GM18508 (cell line): ENCODE results near the gene TCAP.

Experiments used
- ATAC-seq: cut with Tn5 transposase; IDR thresholded peaks from one replicate; pipeline ENCODE4 v1.9.1; 2021; ENCODE audit warnings: moderate number of reproducible peaks; ENCODE audit not compliant: insufficient read depth, unreplicated experiment

TCAP gene

DNA sequence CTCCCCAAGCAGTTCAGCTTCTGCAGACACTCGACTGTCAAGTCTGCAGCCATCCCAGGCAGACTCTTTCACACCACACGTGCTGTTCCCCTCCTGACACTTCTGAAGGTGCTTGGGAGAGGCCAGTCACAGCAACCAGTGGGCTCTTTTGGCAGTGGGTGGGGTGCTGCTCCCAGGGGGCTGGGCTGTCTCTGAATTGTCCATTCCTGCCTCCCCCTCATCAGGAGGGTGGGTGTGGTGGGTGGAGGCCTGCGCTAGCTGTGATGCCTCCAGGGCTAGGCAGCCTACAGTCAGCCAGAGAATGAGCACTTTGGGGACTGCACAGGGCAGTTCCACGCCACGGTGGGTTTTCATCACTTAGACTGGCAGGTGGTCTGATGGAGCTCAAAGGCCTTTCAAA is 17.9 kb upstream of the TCAP start:
- ATAC-seq = no peak

DNA sequence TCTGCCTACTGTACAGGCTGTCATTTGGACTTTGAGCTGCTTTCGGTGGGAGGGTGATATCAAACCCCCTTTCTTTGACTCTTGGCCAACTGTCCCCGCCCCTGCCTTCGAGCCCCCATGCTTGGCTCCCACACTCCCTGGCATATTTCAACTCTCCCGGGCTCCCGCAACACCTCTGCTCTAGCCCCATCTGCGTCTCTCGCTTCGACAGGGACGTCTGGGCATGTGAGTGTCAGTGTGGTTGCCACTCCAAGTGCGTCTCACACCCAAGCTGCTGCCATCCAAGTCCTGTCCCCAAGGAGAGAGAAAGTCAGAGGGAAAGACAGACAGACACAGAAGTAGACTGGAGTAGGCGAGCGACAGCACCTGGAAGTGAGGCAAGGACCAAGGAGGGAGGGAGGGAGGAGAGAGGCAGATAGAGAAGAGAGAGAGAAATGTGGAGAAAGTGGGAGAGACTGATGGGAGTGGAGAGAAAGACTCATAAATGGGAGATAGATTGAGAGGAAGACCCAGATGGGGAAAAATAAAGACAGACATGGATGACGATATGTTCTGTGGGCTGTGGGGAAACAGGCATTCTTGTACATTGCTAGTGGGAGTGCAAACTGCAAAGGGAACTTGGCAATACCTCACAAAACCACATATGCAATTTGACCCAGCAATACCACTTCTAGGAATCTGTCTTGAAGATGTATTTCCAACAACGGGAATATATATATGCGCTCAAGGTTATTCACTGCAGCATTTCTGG is 16.4 kb upstream of the TCAP start:
- ATAC-seq = no peak

- ATAC-seq = no peak
Measured at GRCh38 chr17:39650121-39650579, 15.0 kb upstream of the TCAP start.

DNA sequence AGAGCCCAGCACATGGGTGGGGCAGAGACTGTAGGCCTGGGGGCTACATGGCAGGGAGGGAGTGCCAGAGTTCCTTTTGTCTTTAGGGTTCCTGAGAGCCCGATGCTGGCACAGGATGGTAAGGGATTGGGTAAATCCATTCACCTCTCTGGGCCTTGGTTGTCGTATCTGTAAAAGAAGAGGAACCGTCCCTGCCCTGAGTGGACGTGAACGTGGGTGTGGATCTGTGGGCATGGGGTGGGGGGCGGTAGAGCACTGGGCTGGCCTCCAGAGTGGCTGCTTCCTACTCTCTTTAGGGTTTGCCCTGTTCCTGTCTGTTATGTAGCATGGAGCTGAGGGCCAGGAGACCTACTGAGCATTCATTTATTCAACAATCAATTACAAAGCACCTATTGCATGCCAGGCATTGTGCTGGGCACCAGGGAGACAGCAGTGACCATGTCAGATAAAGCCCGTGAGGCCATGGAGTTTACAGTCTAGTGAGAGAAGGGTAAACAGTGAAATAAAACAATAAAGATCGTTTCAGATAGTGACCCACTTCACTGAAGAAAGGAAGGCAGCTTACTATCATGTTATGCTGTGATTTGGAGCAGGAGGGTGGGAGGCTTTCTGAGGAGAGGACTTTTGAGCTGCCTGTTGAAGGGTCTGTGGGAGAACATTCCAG is 13.1 kb upstream of the TCAP start:
- ATAC-seq = no peak

GRCh38 chr17:39652587-39653315 is 12.4 kb upstream of the TCAP start:
- no peak for ATAC-seq

- ATAC-seq = no peak
Measured at GRCh38 chr17:39653316-39653661, 11.9 kb upstream of the TCAP start.

- ATAC-seq = no peak
Measured at GRCh38 chr17:39653662-39654331, 11.4 kb upstream of the TCAP start.

GRCh38 chr17:39655105-39655504 is 10.0 kb upstream of the TCAP start:
- no peak for ATAC-seq

DNA sequence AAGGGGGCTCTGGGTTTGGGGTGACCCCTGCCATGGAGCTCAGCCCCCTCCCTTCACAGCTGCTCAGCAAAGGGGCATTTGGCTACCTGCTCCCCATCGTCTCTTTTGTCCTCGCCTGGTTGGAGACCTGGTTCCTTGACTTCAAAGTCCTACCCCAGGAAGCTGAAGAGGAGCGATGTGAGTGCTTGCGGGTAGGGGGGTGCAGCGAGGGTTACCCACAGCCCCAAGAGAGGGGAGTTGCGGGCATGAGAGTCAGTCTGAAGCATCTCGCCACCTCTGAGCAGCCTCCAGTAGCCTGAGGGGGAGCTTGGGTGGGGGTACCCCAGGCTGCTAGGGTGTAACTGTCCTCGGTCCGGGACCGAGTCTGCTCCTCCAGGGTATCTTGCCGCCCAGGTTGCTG is 6.8 kb upstream of the TCAP start:
- ATAC-seq = no peak

DNA sequence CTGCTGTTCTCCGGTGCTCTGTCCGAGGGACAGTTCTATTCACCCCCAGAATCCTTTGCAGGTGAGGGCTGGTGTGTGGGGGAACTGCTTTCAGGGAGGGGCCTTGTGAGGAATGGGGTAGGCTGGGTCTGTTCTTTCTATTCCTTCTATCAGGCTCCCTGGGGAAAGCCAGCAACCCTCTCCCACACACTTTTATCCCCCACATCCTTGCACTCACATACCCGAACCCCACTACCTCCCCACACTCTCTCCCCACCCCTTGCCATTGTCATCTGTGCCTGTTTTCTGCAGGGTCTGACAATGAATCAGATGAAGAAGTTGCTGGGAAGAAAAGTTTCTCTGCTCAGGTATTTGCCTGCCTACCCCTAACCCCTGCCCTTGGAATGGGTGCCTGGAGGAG is 6.4 kb upstream of the TCAP start:
- ATAC-seq = no peak

DNA sequence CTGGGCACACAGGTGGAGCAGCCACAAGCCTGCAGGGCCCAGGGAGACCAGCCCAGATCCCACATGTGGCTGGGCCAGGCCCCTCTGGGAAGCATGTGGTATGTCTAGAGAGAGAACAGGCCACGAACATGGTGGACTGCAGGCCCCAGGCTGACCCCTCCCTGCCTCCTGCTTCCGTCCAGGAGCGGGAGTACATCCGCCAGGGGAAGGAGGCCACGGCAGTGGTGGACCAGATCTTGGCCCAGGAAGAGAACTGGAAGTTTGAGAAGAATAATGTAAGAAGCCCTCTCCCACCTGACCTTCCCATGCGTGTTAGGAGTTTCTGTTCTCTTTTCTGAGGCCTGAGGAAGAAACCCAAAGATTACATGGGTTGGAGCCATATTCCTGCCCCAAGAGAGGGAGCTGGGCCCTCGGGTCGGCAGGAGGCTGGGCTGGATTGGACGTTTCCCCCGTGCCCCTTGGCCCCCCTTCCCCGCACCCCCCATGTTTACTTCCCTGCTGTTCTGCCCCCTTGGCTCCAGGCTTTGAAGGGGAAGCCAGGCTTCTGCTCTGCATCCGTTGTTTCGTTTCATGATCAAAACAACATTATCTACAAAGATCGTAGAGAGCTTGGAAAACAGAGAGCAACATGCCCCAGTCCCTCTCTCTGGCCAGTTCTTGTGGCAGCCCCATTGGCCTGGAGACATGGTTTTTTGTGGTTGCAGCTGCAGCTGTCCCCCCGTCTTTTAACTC is 5.7 kb upstream of the TCAP start:
- no peak for ATAC-seq

DNA sequence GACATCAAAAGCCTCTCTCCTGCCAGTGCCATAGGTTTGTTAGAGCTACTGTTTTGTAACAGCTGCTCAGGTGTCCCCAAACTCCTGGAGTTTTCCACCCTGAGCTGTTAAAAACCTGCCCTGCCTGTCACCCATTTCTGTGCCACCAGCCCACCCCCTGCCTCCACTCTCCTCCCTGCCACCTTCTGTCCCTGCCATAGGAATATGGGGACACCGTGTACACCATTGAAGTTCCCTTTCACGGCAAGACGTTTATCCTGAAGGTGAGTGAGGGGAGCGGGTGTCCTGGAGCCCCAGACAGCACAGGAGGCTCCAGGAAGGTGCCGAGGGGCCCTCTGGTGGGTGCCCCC is 5.2 kb upstream of the TCAP start:
- ATAC-seq = no peak

DNA sequence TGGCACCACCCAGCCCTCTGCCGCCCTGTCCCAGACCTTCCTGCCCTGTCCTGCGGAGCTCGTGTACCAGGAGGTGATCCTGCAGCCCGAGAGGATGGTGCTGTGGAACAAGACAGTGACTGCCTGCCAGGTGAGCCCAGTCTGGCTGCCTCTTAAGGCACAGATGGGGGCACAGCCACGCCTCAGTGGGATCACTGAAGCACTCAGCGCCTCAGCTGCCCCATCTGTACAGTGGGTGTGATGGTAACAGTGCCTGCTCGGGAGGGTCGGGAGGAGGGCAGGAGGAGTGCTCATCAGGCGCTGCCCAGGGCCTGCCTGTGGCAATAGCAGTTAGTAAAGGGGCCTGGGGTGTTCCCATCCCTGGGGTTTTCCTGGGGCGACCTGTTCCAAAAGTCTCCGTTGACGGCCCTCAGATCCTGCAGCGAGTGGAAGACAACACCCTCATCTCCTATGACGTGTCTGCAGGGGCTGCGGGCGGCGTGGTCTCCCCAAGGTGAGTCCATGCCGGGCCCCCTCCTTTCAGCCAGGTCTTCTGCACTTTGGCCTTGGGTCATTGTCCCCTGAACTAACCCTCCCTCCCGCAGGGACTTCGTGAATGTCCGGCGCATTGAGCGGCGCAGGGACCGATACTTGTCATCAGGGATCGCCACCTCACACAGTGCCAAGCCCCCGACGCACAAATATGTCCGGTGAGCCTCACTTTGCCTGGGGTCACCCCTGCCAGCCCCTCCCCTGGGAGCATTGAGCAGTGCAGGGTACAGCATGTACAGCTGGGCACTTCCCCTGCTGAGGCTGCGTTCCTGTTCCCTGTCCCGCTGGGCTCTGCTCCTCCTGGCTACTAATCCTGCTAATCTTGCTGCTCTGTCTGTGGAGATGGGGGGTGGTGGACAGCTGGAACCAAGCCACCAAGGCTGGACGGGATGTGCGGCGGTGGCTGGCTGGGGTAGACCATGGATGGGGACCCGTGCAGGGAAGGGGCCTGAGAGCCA is 4.5 kb upstream of the TCAP start:
- ATAC-seq = no peak

DNA sequence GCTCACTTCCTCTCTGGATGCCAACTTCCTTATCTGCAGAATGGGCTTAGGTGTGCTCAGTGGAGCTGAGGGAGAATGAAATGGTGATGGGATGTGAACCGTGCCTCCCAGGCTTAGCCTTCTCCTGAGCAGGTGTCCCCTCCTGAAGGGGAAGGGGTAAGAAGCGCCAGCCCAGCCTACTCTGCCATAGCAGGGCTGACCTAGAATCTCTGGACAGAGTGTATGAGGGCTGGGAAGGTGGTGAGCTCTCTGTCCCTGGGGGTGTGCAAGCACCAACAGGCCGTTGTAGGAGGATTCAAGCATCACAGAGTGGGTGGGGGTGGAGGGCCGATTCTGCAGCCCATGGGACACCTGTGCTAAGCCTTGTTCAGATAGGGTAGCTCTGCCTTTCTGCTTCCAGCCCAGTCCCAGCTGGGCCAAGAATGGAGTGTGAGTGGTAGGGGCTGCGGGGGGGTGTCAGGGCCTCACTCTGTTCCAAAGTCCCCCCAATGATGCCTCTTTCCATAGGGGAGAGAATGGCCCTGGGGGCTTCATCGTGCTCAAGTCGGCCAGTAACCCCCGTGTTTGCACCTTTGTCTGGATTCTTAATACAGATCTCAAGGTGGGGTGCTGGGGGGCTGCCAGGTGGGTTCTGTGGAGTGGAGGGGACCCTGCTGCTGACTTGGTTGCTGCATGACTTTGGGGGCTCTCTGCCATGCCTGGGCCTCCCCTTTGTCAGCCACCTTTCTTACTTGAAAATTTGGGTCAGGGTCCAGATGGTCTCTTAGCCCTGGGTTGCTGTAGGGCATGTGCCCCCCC is 3.2 kb upstream of the TCAP start:
- no peak for ATAC-seq

DNA sequence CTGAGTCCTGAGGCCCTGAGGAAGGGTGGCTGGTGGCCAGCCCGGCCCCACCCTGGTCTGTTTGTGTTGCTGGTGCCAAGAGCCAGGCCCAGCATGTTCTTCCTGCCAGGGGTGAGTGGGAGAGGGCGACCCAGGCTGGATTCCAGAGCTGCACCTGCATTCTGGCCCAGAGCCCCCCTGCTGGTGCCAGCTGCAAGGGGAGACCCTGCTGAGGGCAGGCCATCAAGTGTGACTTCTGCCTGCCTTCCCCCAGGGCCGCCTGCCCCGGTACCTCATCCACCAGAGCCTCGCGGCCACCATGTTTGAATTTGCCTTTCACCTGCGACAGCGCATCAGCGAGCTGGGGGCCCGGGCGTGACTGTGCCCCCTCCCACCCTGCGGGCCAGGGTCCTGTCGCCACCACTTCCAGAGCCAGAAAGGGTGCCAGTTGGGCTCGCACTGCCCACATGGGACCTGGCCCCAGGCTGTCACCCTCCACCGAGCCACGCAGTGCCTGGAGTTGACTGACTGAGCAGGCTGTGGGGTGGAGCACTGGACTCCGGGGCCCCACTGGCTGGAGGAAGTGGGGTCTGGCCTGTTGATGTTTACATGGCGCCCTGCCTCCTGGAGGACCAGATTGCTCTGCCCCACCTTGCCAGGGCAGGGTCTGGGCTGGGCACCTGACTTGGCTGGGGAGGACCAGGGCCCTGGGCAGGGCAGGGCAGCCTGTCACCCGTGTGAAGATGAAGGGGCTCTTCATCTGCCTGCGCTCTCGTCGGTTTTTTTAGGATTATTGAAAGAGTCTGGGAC is 2.4 kb upstream of the TCAP start:
- no peak for ATAC-seq

- no peak for ATAC-seq
Measured at GRCh38 chr17:39663340-39663687, 1.8 kb upstream of the TCAP start.

DNA sequence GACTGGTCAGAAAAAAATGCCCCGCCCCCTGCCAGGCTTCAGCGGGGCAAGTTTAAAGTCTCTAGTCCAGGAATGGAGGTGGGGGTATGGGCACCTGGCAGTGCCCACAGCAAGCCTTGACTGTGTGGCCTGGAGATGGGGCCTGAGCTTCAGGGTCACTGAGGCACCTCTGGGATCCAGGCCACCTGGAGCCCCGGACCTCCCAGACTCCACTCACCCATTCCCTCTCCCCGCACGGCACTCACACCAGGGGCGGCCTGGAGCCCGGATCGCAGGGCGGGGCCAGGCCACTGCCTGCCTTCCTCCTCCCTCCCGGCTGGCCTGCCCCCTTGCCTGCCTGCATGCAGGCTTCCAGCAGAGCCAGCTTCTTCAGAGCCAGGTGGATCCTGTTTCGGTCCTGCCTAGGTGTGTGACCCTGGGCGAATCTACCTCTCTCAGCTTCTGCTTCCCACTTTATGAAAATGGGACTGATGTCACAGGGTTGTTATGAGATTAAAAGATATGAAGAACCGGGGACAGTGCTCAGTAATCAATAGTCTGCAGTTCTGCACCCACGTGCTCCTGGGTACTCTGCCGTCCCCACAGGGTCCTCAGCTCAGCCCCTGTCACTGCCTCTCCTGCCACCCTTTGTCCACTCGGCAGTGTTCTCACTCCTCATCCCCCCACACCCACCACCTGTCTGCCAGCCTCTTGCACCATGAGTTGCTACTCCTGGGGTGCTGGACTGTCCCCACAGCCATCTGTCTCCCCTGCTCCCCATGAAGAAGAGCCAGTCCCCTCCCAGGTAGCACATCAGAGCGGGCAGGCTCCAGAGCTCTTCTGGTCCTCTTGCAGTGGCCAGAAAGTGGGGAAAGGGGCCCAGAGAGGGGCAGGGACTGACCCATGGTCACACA is 1.2 kb upstream of the TCAP start:
- ATAC-seq = no peak
